GM12801 (cell line): ENCODE results near the gene CAPN12.

Source experiments
- TF ChIP-seq, protein P1 (sequence below): IDR thresholded peaks from one replicate; pipeline ENCODE4 v1.5.1; 2011; ENCODE audit warnings: control low read depth; ENCODE audit not compliant: insufficient read length; ENCODE audit errors: extremely low read depth

The CAPN12 gene

DNA sequence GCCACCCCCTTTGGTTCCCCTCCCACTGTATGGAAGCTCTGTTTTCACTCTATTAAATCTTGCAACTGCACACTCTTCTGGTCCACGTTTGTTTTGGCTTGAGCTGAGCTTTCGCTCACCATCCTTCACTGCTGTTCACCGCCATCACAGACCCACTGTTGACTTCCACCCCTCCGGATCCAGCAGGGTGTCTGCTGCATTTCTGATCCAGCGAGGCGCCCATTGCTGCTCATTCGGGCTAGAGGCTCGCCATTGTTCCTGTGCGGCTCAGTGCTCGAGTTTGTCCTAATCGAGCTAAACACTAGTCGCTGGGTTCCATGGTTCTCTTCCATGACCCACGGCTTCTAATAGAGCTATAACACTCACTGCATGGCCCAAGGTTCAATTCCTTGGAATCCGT, 54.1 kb downstream of the CAPN12 start:
- TF ChIP-seq, protein P1, sequence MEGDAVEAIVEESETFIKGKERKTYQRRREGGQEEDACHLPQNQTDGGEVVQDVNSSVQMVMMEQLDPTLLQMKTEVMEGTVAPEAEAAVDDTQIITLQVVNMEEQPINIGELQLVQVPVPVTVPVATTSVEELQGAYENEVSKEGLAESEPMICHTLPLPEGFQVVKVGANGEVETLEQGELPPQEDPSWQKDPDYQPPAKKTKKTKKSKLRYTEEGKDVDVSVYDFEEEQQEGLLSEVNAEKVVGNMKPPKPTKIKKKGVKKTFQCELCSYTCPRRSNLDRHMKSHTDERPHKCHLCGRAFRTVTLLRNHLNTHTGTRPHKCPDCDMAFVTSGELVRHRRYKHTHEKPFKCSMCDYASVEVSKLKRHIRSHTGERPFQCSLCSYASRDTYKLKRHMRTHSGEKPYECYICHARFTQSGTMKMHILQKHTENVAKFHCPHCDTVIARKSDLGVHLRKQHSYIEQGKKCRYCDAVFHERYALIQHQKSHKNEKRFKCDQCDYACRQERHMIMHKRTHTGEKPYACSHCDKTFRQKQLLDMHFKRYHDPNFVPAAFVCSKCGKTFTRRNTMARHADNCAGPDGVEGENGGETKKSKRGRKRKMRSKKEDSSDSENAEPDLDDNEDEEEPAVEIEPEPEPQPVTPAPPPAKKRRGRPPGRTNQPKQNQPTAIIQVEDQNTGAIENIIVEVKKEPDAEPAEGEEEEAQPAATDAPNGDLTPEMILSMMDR: no peak

DNA sequence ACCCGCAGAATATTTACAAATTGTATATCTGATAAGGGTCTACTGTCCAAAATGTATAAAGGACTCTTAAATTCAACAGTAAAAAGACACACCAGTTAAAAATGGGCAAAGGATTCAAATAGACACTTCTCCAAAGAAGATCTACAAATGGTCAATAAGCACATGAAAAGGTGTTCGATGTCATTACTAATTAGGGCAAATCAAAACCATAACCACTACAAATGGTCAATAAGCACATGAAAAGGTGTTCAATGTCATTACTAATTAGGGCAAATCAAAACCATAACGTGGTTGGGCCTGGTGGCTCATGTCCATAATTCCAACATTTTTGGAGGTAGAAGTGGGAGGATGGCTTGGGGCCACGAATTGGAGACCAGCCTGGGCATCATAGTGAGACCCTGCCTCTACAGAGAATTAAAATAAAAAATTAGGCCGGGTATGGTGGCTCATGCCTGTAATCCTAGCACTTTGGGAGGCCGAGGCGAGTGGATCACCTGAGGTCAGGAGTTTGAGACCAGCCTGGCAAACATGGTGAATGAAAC, 56.4 kb downstream of the CAPN12 start:
- TF ChIP-seq, protein P1: no peak

DNA sequence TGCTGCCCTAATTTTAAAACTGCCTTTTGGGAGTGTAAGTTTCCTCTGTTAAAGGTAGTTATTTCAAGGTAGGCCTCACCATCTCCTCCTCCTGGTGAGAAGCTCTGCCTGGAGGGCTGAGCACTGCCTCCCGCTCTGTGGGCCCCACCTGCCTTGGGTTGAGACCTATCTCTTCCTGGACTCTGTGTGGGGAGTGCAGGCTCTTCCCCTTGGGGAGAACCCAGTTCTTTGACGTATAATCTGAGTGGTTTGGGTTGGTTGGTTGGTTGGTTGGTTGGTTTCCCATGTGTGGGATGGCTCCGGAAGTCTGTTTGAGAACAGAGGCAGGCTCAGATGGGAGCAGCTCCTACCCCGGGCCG, 57.8 kb downstream of the CAPN12 start:
- TF ChIP-seq, protein P1: no peak

DNA sequence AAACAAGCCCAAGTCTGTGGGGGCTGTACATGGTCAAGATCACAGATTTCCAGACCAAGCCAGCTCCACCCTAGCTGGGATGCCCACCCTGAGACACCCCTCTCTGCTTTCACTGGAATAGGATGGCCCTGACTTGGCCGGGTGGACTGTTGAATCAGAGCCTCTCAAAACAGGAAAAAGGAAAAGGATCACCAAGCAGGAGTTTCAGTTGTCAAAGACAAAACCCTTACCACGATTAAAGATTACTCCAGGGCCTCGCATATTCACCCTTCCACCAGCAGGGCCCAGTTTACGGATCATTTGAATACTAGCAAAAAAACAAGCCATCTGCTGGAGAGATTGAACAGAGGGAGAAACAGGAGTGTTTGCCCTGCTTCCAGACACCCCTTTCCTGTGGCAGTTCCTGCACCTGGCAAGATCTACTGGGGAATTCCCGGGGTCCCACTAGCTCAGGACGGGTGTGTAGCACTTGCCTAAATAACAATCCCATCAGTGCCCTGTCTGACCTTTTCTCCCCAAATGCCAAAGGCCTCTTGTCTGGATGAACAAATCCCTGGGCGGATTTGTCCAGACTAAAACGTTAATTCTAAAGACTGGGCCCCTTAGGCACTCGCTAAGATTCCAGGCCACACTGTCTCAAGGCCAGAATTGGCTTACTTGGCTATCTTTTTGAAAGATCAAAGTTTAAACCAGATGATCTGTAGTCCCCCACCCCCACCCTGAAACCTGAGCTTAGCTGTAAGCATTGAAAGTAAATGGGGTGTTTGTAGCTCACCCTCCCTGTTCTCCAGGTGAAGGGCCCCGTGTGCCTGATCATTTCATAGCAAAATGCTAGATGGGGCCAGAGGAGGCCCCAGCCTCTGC, 58.4 kb downstream of the CAPN12 start:
- TF ChIP-seq, protein P1: no peak

DNA sequence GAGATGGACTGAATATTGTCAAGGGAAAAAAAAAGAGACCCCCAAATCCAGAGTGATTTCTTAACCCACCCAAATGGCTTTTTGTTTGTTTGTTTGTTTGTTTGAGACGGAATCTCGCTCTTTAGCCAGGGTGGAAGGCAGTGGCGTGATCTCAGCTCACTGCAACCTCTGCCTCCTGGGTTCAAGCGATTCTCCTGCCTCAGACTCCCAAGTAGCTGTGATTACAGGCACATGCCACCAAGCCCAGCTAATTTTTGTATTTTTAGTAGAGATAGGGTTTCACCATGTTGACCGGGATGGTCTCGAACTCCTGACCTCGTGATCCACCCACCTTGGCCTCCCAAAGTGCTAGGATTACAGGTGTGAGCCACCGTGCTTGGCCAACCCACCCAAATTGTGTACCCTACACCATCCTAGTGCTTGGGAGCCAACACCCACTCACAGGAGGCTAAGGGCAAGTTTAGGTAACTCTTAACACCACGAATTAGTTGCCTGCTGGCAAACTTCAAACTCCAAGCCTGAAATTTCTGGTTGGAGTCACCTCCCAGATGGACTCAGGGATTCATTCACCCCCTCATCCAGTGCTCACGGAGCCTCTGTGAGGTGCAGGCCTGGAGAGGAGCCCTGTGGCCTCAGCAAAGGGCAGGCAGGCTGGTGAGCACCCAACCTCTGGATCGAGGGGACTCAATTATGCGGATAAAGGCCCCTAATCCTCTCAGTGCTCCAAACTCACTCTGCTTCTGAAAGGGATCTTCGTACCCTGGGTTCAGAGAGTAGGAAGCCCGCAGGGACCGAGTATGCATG, 59.2 kb downstream of the CAPN12 start:
- TF ChIP-seq, protein P1: no peak

DNA sequence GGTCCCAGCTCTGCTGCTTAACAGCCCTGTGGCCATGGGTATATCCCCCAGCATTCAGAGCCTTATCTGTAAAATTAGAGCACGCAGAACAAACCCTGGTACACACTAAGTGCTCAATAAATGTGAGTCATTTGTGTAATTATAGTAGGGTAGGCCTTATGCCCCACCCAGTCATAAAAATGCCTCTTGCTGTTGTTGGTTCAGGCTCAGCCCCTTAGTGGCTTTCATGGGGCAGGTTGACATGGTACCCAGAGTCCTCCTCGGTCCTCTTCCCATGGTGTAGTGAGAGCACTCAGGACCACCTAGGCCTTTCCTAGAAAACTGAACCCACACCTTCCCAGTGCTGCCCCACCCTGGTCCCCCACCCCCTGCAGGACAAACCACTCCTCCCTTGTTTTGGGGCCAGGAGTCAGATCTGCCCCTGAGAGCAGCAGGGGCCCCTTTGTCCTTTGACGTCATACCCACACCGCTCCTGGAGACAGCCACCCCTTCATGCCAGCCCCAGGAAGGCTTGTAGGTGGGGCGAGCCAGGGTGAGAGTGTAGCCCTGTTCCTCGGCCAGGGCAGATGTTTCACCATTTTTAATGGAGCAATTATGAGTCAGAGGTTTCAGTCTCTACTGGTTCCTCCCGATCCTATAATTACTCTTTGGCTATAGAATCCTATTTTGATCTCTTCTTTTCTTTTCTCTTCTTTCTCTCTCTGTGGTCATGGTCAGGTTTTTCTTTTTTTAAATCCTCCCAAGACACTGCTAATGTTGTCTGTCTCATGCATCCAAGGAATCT, 60.0 kb downstream of the CAPN12 start:
- TF ChIP-seq, protein P1: no peak

DNA sequence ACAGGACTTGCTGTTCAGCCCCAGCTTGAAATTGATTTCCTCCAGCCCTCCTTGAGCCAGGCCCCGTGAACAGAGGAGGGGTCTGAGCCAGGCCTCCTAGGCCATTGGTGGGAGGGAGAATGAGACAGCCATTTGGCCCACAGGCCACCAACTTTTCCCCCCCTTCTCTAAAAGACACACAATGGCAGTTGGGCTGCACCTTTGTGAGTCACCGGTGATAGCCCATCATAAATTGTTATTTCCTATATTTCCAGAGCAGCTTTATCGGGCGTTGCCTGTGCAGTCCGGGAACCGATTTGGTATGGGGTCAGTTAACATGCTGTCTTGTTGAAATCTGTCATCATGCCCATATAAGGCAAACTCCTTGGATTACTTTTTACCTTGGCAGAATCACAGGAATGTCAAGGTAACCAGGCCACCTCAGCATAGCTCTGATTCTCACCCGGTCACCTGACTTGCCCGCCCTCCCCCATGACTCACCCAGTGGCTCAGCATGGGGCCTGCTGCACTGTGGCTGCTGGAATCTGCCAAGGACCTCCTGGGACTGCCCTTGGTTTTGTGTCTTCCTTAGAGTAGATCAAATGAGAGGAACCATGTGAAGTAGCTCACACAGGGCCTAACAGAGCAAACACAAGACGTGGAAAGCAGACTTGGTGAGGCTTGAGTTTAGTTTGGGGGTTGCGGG, 60.7 kb downstream of the CAPN12 start:
- TF ChIP-seq, protein P1: no peak
